GM12892 (cell line): ENCODE data around the gene GLYATL1.
"Not testable (repeated sequence)": the region's sequence is repeated elsewhere in the genome, so short reads cannot be mapped to it uniquely, and the experiment has no call there.

Experiments used
- DNase-seq: peaks from one replicate; pipeline ENCODE4 v3.0.0; 2011; ENCODE audit not compliant: insufficient read length
- FAIRE-seq: peaks from 2 replicates; lab custom pipeline; 2011; peaks lifted over from hg19 to GRCh38; lab: Jason Lieb, UNC
- POLR2A ChIP-seq: IDR thresholded peaks from 2 replicates; pipeline ENCODE4 v1.6.1; 2011; ENCODE audit warnings: low read depth, low read length, control low read depth
- POLR2AphosphoS5 ChIP-seq: IDR thresholded peaks from 2 replicates; pipeline ENCODE4 v1.6.1; 2011; ENCODE audit warnings: low read depth, low read length, control low read depth
- TAF1 ChIP-seq: IDR thresholded peaks from 2 replicates; pipeline ENCODE4 v1.6.1; 2011; ENCODE audit warnings: low read depth, mild to moderate bottlenecking, control low read depth, low read length, borderline replicate concordance

The GLYATL1 gene

DNA sequence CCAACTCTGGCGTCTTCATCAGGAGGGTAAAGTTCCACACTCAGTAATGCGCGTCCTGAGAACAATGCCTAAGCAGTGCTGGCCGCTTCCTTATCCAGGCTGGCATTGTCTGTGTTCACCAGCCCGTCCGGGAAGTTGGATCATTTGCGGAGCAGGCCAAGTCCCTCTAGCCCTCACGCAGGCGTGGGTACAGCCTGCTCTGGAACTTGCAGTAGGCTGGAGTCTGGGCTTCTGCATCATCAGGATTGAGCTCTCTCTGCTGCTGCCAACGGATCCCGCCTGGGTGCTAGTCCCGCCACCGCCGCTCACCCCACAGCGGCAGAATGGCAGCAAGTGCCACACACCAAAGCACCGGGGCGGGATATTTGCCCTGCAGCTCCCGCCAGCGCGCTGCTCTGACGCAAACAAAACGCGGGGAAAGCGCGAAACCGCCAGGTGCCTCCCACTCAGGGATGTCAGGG is 29.0 kb downstream of the GLYATL1 start:
- TF ChIP-seq POLR2AphosphoS5, result no peak
- TF ChIP-seq TAF1, result no peak
- no peak for TF ChIP-seq POLR2A
- FAIRE-seq (no peak), DNase-seq (no peak)

DNA sequence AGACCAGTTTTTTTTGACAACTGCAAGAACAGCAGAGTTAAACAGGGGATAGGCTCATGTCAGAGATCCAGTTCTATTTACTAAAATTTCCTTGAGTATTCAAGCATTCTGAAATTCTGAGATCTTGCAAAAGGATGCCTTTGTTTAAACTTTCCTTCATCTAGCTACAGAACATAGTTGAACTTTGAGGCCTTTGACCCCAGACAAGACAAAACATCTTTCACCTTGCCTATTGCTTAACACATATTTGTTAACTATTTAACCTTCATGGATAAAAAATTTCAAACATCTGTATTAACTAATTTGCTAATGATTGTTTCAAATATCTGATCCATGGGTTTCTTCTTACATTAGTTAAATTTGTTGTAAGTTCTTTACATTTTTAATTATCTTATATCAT is 38.2 kb downstream of the GLYATL1 start:
- TF ChIP-seq POLR2AphosphoS5 (no peak), POLR2A (no peak), TAF1 (no peak)
- no peak for FAIRE-seq

DNA sequence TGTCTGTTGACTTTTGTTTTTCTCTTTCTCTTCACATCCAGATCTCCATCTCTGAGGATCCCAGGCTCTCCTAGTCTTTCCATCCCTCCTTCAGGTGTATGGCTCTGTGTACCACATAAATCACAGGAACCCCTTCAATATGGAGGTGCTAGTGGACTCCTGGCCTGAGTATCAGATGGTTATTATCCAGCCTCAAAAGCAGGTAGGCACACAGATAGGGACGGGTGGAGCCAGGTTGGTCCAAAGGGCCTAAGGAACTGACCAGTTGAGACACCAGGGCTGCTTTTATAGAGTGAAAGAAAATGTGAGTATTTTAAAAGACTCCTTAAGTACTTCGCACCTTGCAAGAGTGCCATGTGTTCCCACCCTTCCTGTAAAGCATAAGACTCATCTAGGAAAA is 39.9 kb downstream of the GLYATL1 start:
- DNase-seq (no peak), FAIRE-seq (no peak)
- no peak for TF ChIP-seq POLR2AphosphoS5
- TF ChIP-seq POLR2A, result no peak
- TF ChIP-seq TAF1, result no peak

More for the DNA sequence above, 38.2 kb downstream of the GLYATL1 start:
- DNase-seq, result no peak

DNA sequence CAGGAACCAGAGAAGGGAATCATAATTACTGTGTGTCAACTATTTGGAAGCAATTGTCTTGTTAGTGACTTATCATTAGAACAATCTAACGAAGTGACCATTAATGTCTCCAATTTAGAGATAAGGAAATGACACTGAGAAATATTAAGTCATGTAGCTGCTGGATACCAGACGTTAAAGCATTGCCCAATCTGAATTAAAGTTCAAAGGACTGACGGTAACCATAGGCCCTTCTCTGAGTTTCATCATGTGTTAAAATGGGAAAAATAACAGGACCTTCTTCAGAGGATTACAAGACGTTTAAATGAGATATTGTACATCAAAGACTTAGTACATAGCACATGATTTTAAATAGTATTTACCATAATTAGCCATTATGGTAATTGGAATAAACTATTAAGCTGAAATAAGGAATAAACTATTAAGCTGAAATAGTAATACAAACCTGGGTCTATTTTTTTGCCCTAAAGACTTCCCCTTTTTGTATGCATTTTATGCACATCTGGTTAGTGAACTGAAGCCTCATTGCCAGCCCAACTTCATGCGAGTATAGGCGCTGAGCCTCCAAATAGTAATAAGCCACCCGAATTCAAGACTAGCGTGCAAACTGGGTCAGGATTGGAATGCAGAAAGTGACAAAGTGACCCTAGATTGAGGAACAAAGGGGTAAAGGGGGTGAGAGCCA is 41.0 kb downstream of the GLYATL1 start:
- FAIRE-seq (no peak), DNase-seq (no peak)
- TF ChIP-seq TAF1 (no peak), POLR2AphosphoS5 (no peak), POLR2A (no peak)

DNA sequence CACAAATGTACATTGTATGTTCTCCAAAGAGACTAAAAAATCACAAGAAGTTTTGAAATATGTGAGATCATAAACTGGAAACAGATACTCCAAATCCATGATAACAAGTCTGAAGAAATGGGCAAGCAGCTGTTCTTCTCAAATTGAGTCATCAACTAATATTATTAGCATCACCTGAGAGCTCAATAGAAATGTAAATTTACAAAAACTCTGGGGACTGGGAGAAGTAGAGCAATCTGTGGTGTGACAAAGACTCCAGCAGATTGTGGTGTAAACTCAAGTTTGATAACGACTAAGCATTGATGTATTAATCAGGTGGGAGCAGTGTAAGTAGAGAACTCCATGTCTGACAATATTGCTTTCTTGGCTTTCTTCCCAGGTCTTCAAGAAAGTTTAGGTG is 53.2 kb downstream of the GLYATL1 start:
- TF ChIP-seq POLR2A, result no peak
- TF ChIP-seq POLR2AphosphoS5, result no peak
- TF ChIP-seq TAF1, result no peak
- FAIRE-seq, result peak; percentile 50
- no peak for DNase-seq

DNA sequence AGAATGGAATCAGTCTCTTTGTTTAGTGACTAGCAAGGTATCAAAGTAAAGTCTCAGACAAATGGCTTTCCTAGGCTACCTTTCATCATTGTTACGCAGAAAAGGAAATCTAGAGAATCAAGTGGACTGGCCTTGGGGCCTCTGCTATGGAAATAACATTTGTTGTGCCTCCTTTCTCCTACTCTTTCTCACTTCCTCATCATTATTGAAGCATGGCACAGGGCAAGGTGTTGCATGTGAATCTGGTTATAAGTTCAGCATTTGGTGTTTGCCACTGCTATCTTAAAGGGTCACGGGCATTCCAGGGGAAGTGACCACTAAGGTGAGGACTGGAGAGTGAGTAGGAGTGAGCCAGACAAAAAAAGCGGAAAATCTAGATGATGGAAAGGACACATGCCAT is 54.9 kb downstream of the GLYATL1 start:
- FAIRE-seq (peak; percentile 42), DNase-seq (no peak)
- no peak for TF ChIP-seq POLR2A
- TF ChIP-seq POLR2AphosphoS5, result no peak
- TF ChIP-seq TAF1, result no peak

DNA sequence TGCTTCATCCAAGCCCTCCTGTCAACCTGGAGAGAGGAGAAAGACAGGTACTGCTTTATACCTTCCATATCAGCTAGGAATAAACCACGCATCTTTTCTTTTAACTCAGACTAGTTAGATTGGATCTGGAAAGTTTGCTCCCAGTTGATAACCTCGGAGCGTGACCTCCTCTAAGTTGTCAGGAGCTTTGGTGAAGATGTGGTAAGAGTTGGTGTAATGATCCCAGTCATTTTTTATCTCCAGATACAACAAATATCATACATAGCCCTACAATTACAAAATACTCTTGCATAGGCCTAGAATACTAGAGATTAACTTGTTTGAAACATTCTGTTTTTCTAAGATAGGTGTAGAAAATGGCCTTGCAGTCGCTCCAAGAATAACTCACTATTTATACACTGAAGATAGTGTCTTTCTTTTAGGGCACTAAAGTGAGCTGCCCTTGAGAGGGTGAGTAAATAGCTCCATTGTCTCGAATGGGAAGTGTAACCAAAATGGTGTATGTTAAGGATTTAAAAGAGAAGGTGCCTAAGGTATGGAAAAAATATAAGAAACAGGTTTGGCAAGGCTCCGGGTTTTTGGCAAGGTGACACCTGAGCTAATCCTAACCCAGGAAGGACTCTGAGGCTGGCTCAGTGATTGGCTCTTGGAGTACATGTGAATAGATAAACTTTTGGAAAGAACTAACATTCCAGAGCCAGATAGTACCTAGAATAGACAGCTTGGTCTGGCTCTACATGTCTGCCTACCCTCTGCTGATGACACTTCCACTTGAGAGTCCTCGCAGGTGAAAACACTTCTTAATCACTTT is 59.4 kb downstream of the GLYATL1 start:
- FAIRE-seq, result peak; percentile 5
- TF ChIP-seq TAF1 (no peak), POLR2AphosphoS5 (no peak), POLR2A (no peak)
- DNase-seq, result no peak

DNA sequence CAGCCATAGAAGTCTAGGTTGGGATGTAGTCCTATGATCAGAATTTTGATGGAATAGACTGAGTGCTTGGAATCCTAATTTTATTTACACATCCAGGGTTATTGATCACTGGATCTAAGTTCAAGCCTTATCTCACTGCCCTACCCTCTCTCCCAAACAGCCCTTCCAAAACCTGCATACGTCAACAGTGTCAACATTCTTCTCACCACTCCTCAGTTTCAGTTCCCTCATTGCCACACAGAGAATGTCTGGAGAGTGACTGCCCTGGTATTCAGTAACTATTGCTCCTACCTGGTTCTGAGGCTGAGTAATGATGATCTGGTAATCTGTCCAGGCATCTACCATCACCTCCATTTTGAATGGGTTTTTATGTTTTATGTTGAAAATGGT is 60.0 kb downstream of the GLYATL1 start:
- no peak for DNase-seq
- no peak for FAIRE-seq
- TF ChIP-seq POLR2A, result no peak
- no peak for TF ChIP-seq TAF1
- no peak for TF ChIP-seq POLR2AphosphoS5

DNA sequence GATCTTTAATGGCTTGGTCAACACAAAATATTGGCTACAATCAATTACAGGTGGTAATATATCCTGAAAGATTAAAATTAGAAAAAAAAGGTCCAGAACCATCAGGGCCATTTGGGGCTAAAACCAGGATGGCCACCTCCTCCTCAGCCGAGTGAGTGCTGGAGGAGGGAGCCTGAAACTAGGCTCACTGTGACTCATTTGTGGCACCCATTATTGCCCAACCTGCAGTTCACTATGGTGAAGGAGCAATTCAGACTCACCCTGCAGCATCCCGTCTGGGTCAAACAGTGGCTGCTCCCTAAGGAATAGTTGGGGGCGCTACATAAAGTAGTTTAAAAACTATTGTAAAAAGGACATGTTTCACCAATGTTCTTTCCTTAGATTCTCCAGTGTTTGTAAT is 60.7 kb downstream of the GLYATL1 start:
- no peak for FAIRE-seq
- no peak for DNase-seq

DNA sequence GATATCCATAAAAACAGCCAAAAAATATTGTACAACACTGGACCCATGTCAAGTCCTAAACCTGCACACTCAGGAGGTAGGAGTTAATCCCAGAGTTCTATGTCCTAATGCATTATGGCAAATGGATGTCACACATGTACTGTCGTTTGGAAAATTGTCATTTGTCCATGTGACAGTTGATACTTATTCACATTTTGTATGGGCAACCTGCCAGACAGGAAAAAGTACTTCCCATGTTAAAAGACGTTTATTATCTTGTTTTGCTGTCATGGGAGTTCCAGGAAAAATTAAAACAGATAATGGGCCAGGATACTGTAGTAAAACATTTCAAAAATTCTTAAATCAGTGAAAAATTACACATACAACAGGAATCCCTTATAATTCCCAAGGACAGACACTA is 62.7 kb downstream of the GLYATL1 start:
- FAIRE-seq, DNase-seq: not testable (repeated sequence)

More for the DNA sequence above, 60.7 kb downstream of the GLYATL1 start:
- TF ChIP-seq POLR2A, result no peak
- no peak for TF ChIP-seq POLR2AphosphoS5
- no peak for TF ChIP-seq TAF1
